ACC112 (cell line): ENCODE data around the gene FTO.
"Not testable (repeated sequence)": the region's sequence is repeated elsewhere in the genome, so short reads cannot be mapped to it uniquely, and the experiment has no call there.

Experiments used
- H2AFZ ChIP-seq: fragments of 200-600 bp; sonication (generic); one replicate; pipeline ENCODE4 v1.6.0; 2017; ENCODE audit warnings: antibody characterized with exemption, low read length; ENCODE audit not compliant: unreplicated experiment
- H3K27ac ChIP-seq: fragments of 200-600 bp; sonication (generic); 2 replicates; pipeline ENCODE4 v1.5.1; 2014; ENCODE audit warnings: low read depth, mild to moderate bottlenecking, antibody characterized with exemption, low read length, moderate library complexity
- H3K27me3 ChIP-seq: fragments of 200-600 bp; sonication (generic); 2 replicates; pipeline ENCODE4 v1.6.1; 2014; ENCODE audit warnings: mild to moderate bottlenecking, antibody characterized with exemption, low read length, moderate library complexity, mixed read lengths; ENCODE audit not compliant: insufficient read depth
- H3K36me3 ChIP-seq: fragments of 200-600 bp; sonication (generic); 2 replicates; pipeline ENCODE4 v1.6.1; 2016; ENCODE audit warnings: mild to moderate bottlenecking, antibody characterized with exemption, low read length, moderate library complexity, mixed read lengths; ENCODE audit not compliant: insufficient read depth
- H3K4me1 ChIP-seq: fragments of 200-600 bp; sonication (generic); one replicate; pipeline ENCODE4 v1.6.1; 2016; ENCODE audit warnings: low read length, mixed read lengths; ENCODE audit not compliant: insufficient read depth, unreplicated experiment, control insufficient read depth
- H3K4me3 ChIP-seq: fragments of 200-600 bp; sonication (generic); 2 replicates; pipeline ENCODE4 v1.5.1; 2014; ENCODE audit warnings: mild to moderate bottlenecking, low read depth, low read length
- H3K79me2 ChIP-seq: fragments of 200-600 bp; sonication (generic); one replicate; pipeline ENCODE4 v1.6.0; 2016; ENCODE audit warnings: low read length; ENCODE audit not compliant: control insufficient read depth, unreplicated experiment, insufficient read depth

FTO gene

DNA sequence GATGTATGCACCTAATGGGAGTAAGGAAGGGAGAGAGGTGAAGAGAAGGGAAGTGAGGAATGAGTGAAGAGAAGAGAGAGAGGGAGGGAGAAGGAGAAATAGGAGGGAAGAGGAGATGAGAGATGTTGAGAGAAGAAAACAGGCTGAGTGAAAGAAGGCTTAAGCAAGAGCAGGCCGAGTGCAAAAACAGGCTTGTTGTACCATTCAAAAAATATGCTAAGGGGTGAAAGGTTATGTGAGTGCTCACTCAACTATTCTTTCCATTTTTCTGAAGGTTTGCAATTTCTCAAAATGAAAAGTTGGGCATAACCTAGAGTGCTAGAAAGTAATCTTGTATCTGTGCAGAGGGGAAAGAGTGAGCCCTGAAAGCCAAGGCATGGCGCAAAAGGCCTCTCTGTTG, 23.2 kb upstream of the FTO start:
- no peak overlapping the region for H3K27ac ChIP-seq
- no peaks in the 10 kb centered on the region for H3K79me2 ChIP-seq
- H2AFZ ChIP-seq, result no peak overlapping the region
- no peak overlapping the region for H3K4me3 ChIP-seq
- peaks cover 14% of the 10 kb centered on the region for H3K36me3 ChIP-seq
- no peaks in the 10 kb centered on the region for H3K27me3 ChIP-seq
- H3K4me1 ChIP-seq, result no peaks in the 10 kb centered on the region

DNA sequence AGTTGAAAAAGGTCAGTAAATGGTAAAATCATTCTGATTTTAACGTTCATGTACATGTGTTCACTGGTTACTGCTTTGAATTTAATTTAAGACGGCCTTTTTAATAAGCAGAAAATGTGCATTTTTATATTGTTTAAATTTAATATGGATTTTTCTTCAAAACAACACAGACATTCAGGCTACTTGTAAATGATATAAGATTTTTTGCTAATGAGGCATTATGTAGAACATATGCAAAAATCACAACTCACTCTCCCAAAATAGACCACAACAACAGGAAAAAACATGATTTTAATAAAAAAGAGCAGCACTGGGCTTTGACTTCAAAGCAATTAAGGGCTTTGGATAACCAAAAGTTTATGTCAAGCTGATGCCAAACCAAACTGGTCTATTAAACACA, 22.6 kb upstream of the FTO start:
- H2AFZ ChIP-seq, result no peak overlapping the region
- H3K36me3 ChIP-seq, result peaks cover 20% of the 10 kb centered on the region
- no peaks in the 10 kb centered on the region for H3K27me3 ChIP-seq
- H3K79me2 ChIP-seq, result no peaks in the 10 kb centered on the region
- H3K4me1 ChIP-seq, result no peaks in the 10 kb centered on the region
- H3K27ac ChIP-seq, result no peak overlapping the region
- H3K4me3 ChIP-seq, result no peak overlapping the region

DNA sequence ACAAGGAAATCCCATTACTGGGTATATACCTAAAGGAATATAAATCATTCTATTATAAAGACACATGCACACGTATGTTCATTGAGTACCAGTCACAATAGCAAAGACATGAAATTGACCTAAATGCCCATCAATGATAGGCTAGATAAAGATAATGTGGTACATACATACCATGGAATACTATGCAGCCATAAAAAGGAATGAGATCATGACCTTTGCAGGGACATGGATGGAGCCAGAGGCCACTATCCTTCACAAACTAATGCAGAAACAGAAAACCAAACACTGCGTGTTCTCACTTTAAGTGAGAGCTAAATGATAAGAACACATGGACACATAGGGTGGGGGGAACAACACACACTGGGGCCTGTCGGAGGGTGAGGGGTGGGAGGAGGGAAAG, 18.6 kb upstream of the FTO start:
- not testable (repeated sequence) for H3K4me1 ChIP-seq, H2AFZ ChIP-seq, H3K27ac ChIP-seq, H3K79me2 ChIP-seq, H3K4me3 ChIP-seq, H3K27me3 ChIP-seq
- H3K36me3 ChIP-seq, result peaks cover 29% of the 10 kb centered on the region

DNA sequence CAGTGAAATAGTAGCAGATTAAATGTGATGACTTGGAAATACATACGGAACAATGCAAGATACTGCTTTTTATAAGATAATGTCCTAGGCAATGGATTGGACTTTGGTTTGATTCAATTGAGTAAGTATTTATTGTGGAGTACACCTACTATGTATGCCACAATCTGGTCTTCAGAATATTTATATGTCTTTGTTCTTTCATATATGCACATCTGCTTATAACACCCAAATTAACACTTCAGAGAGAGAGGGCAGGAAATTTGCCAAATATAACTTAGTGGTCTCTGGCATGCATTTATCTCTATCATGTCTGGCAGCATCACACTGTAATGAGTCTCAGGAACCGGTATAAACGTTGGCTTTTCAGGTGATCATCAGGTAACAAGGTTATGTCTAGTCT, 17.2 kb upstream of the FTO start:
- H3K4me1 ChIP-seq, result no peaks in the 10 kb centered on the region
- no peak overlapping the region for H3K4me3 ChIP-seq
- peaks cover 38% of the 10 kb centered on the region for H3K36me3 ChIP-seq
- no peaks in the 10 kb centered on the region for H3K27me3 ChIP-seq
- H3K27ac ChIP-seq, result no peak overlapping the region
- H3K79me2 ChIP-seq, result no peaks in the 10 kb centered on the region
- H2AFZ ChIP-seq, result no peak overlapping the region

DNA sequence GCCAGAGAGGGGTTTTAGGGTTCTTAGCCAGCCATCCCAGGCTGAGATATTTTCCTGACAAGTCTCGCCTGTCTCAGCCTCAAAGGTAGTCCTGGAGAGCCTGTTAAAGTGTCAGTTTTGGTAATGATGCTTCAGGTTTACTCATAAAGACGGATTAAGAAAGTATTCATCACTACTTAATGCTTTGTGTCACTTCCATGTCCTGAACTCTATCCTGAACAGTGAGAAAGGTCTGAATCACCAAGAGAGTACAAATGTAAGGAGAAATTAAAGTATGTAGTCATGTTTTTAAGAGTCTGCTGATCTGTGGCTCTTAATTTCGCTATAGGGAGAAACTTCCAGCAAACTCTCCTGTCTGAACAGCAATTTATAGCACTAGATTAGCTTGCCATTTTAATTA, 14.3 kb upstream of the FTO start:
- Histone ChIP-seq H3K36me3 (peaks cover 42% of the 10 kb centered on the region), H3K27ac (no peak overlapping the region), H3K79me2 (no peaks in the 10 kb centered on the region), H3K4me1 (no peaks in the 10 kb centered on the region), H2AFZ (no peak overlapping the region), H3K27me3 (no peaks in the 10 kb centered on the region), H3K4me3 (no peak overlapping the region)

DNA sequence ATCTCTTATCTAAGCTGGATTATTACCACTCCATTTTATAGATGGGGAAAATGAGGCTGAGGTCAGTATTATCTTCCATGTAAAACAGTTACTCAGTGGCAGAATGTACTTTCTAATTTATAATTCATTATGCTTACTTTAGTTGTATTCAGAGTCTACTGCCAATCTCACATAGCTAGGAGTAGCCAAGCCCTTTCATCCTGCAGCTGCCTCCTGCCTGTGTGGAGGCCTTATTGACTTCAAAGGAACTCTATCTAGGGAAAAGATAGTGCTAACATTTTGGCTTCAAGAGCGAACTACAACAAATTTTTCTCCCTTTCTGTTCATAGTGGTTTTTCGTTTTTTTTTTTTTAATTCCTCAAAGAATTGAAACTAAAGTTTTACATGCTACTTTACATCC, 13.2 kb upstream of the FTO start:
- H3K79me2 ChIP-seq, result no peaks in the 10 kb centered on the region
- peaks cover 36% of the 10 kb centered on the region for H3K36me3 ChIP-seq
- no peak overlapping the region for H3K4me3 ChIP-seq

DNA sequence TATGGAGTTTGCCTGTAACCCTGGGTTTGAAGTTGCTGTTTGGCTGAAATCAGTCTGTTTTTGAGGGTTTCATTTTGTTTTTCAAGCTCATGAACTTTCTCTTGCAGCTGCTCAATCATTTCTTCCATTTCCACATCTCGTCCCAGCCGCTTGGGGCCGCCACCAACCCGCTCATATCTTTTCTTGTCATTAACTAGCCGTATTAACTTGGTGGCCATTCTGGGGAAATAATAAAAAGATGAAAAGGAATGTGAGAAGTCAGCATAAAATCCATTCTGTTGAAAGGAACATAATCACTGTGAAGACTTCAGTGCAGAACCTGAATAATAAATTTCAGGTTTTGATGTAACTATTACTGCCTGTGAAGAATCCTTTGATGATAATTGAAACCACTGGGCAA, 11.8 kb upstream of the FTO start:
- H3K36me3 ChIP-seq, result peaks cover 35% of the 10 kb centered on the region
- no peaks in the 10 kb centered on the region for H3K79me2 ChIP-seq
- H2AFZ ChIP-seq, result no peak overlapping the region
- no peak overlapping the region for H3K27ac ChIP-seq
- H3K4me1 ChIP-seq, result peaks cover 4% of the 10 kb centered on the region
- H3K27me3 ChIP-seq, result no peaks in the 10 kb centered on the region
- no peak overlapping the region for H3K4me3 ChIP-seq

More for the DNA sequence above, 13.2 kb upstream of the FTO start:
- no peak overlapping the region for H2AFZ ChIP-seq
- peaks cover 4% of the 10 kb centered on the region for H3K4me1 ChIP-seq
- H3K27me3 ChIP-seq, result no peaks in the 10 kb centered on the region
- no peak overlapping the region for H3K27ac ChIP-seq

DNA sequence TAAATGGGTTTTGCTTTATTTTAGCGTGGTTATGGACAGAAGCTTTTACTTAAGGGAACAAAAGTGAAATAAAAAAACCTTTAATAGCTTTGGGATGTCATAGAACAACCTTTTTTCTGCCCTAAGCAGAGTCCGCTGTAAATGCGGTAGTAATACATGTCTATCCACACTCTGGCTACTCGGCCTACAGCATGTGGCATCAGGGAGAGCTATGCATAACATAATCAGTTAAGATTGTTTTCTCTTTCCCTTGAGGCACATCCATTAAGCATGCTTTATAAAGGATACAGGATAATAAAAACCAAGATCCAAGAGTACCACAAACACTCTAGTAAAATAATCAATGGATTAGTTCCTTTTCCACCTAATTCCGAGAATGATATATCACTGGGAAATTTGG, 10.6 kb upstream of the FTO start:
- H3K4me3 ChIP-seq, result no peak overlapping the region
- H2AFZ ChIP-seq, result no peak overlapping the region
- peaks cover 4% of the 10 kb centered on the region for H3K4me1 ChIP-seq
- no peaks in the 10 kb centered on the region for H3K27me3 ChIP-seq
- no peak overlapping the region for H3K27ac ChIP-seq
- H3K36me3 ChIP-seq, result peaks cover 26% of the 10 kb centered on the region
- no peaks in the 10 kb centered on the region for H3K79me2 ChIP-seq

DNA sequence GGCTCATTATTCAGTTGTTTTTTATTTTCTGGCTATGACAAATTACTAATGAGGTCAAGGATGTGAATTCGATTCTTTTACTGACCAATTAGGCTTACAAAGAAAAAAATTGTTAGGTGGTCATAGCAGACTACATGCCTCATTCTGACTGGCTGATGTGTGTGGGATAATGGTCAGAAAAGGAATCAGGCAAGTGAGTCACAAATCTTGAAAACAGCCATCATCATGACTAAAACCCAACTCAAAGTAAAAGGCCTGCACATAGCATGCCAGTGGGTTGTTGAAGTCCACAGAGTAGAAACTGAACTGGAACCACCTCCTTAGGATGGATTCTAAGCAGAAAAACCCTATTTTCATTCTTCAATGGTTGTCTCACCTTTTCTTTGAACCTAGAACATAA, 8.9 kb upstream of the FTO start:
- no peaks in the 10 kb centered on the region for H3K27me3 ChIP-seq
- H3K27ac ChIP-seq, result peak overlapping the region; percentile 67
- H3K79me2 ChIP-seq, result no peaks in the 10 kb centered on the region
- peaks cover 4% of the 10 kb centered on the region for H3K4me1 ChIP-seq
- no peak overlapping the region for H2AFZ ChIP-seq
- peaks cover 33% of the 10 kb centered on the region for H3K36me3 ChIP-seq
- no peak overlapping the region for H3K4me3 ChIP-seq

DNA sequence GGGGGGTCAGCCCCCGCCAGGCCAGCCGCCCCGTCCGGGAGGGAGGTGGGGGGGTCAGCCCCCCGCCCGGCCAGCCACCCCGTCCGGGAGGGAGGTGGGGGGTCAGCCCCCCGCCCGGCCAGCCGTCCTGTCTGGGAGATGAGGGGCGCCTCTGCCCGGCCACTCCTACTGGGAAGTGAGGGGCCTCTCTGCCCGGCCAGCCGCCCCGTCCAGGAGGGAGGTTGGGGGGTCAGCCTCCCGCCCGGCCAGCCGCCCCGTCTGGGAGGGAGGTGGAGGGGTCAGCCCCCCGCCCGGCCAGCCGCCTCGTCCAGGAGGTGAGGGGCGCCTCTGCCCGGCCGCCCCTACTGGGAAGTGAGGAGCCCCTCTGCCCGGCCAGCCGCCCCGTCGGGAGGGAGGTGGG, 5.7 kb upstream of the FTO start:
- not testable (repeated sequence) for H3K4me3 ChIP-seq, H3K4me1 ChIP-seq, H3K79me2 ChIP-seq, H3K27ac ChIP-seq, H3K27me3 ChIP-seq, H2AFZ ChIP-seq
- peaks cover 23% of the 10 kb centered on the region for H3K36me3 ChIP-seq

DNA sequence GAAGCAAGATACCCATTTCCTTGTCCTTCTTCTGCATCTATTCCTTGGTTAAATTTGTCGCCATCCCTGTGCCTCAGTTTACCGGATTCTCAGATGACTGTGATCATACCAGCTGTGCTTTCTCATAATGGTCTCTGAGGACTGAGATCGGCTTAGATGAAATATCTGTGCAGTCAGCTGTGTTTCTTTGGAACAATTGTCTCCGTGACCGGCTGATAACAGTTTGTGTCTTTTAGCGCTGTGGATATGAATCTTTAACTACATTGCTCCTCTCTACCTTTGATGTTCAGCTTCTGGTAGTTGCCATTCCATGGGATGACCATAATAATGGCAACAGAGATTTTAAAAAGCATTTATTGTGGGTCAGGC, 473 bp downstream of the FTO start:
- peaks cover 56% of the 10 kb centered on the region for H3K79me2 ChIP-seq
- H3K4me3 ChIP-seq, result peak overlapping the region; percentile 98
- H2AFZ ChIP-seq, result peak overlapping the region; percentile 97
- H3K27me3 ChIP-seq, result no peaks in the 10 kb centered on the region
- peaks cover 20% of the 10 kb centered on the region for H3K36me3 ChIP-seq
- peaks cover 21% of the 10 kb centered on the region for H3K4me1 ChIP-seq
- H3K27ac ChIP-seq, result peak overlapping the region; percentile 47

DNA sequence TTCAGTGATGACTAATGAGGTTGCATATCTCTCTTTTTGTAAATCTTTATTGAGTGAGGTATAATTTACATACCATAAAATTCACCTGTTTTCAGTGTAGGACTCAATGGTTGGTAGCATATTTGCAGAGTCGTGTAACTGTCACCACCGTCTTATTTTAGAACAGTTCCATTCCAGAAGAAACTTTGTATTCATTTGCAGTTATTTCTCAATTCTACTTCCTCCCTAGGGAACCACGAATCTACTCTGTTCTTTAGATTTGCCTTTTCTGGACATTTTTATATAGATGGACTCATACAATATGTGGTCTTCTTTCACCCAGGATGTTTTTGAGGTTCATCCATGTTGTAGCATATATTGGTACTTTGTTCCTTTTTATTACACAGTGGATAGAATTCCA, 3.7 kb downstream of the FTO start:
- peaks cover 21% of the 10 kb centered on the region for H3K4me1 ChIP-seq
- H3K36me3 ChIP-seq, result peaks cover 14% of the 10 kb centered on the region
- H3K27me3 ChIP-seq, result no peaks in the 10 kb centered on the region
- no peak overlapping the region for H3K4me3 ChIP-seq
- no peak overlapping the region for H3K27ac ChIP-seq
- no peak overlapping the region for H2AFZ ChIP-seq
- H3K79me2 ChIP-seq, result peaks cover 78% of the 10 kb centered on the region
